TTC549 (cell line): ENCODE data around the gene ARID3A.

Experiments used
- FAIRE-seq: peaks from 2 replicates; lab custom pipeline; 2012; peaks lifted over from hg19 to GRCh38; lab: Jason Lieb, UNC

Gene ARID3A

GRCh38 chr19:991174-991931 is 65.5 kb downstream of the ARID3A start:
- no peak for FAIRE-seq

DNA sequence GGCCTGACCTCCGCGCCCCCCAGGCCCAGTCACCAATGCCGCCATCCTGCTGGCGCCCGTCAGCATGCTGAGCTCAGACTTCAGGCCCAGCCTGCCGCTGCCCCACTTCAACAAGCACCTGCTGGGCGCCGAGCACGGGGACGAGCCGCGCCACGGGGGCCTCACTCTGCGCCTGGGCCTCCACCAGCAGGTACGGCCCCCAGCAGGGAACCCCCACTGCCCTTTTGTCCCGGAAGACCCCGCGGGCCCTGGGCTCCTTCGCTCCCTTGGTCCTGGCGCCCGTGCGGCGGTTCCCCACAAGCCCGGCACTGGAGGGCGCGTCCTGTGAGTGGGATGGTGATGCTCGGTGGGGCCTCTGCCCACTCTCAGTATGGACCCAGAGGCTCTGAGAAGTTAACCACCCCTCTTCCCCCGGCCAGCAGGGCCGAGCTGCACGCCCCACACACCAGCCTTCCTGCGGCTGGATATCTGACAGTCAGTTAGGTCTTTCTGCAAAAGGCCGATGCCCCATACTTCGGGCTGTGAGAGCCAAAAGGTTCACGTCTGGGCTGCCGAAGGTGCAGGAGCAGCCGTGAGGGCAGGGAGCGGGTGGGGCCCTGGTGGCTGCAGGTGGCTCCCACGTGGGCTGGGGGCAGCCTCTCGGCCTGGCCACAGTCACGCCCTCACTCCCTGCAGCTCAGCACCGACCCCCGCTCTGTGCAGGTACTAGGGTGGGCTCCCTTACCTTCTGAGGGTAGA is 66.3 kb downstream of the ARID3A start:
- FAIRE-seq, result no peak

DNA sequence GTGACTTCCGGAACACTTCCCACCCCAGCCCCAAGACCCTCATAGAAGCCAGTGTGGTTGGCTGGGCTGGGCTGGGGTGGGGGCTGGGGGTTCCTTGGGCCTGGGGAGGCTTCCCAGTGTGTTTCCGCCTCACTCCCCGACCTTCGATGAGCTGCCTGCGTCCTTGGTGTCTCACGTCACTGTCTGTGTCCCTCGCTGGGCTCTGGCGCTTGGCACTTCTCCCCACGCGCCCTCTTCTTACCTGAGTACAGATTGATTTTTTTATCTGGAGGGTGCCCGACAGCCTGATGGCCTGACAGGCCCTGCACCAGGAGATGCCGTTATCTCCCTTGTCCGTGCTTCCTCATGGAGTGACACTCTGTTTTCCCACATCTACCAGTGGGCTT is 66.8 kb downstream of the ARID3A start:
- FAIRE-seq, result no peak

DNA sequence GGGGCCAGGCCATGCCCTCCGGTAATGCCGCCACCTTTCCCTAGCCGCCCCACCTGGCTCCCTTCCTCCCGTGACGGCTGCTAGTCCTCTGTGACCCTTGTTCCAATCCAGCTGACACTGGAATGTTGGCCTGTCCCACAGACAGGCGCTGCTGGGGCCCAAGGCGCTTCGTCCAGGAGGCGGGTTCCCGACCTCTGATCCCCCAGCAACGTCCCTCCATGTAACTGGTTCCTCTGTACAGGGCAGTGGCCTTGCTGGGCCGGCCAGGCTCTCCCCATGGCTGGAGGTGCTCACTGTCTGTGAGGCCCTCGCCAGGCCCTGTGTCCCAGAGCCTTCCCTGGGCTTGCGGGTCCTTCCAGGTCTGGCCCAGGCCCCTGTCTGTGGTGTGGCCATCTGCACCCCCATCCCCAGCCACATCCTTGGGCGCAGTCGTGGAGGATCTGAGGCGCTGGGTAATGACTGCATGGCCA is 67.6 kb downstream of the ARID3A start:
- no peak for FAIRE-seq

DNA sequence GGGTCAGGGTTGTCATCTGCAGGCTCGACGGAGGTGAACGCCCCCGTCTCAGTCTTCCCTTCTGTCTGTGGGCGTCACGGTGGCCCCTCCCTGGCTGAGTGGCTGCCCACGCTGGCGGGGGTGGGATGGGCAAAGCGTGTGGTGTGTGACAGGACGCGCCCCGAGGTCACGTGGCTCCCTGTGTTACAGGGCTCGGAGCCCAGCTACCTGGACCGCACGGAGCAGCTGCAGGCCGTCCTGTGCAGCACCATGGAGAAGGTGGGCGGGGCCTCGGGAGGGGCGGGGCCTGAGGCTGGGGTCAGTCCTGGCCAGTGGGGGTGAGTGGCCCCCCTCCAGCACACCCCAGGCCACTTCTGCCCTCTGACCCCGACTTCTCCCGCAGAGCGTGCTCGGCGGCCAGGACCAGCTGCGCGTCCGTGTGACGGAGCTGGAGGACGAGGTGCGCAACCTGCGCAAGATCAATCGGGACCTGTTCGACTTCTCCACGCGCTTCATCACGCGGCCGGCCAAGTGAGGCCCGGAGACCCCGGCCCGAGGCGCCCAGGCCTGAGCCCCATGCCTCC is 68.1 kb downstream of the ARID3A start:
- FAIRE-seq, result no peak

DNA sequence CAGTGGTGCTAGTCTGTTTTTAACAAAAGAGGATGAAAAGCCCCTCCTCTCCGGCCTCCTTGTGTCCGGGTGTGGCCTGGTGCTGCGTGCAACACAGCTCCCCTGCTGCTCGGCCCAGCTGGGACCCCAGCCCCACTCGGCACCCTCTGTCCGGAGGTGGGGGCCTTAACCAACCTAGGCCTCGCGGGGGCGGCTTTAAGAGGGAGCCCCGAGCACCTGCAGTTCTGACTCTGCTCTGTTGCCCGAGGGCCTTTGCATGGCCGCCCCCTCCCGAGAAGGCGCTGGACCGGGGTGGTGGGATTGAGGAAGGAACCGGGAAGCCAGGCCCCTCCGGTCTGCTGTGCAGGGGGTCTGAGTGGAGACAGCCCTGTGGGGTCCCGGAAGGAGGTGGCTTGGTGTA is 68.7 kb downstream of the ARID3A start:
- no peak for FAIRE-seq

- no peak for FAIRE-seq
These were observed 69.4 kb downstream of the ARID3A start for GRCh38 chr19:995051-995827.

DNA sequence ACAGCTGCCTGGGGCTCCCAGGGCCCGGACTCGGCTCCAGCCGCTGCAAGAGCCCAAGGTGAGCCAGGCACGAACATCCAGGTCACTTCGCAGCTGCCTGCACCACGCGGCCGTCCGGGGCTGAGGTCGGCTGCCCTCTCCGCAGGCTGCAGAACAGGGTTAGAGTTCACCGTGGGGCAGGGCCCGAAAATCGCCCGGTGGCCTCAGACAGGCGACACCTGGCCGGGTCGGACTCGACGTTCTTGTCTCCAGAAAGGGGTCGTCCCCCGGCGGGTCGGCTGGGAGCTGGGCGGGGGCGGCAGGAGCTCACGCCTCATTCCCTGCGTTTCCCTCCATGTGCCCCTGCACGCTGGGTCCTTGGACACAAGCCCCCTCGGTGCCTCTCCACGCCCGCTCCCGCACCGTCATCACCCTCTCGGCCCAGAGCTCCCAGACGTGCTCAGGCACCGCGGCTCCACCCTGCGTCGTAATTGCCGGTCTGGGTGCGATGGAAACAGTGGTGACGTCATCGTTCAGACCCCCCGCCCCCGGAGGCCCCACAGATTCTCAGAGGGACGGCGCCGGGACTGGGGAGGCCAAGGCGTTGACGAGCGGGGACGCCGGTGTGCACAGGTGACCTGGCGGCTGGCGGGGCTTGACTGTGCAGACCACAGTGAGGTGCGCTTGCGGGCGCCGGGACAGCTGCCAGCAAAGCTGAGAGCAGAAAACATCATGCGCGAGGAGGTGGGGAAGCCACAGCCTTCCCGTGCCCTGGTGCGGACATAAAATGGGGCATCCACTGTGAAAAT is 70.4 kb downstream of the ARID3A start:
- FAIRE-seq, result no peak

GRCh38 chr19:998064-998463 is 72.2 kb downstream of the ARID3A start:
- no peak for FAIRE-seq

GRCh38 chr19:999379-999719 is 73.5 kb downstream of the ARID3A start:
- FAIRE-seq, result no peak

DNA sequence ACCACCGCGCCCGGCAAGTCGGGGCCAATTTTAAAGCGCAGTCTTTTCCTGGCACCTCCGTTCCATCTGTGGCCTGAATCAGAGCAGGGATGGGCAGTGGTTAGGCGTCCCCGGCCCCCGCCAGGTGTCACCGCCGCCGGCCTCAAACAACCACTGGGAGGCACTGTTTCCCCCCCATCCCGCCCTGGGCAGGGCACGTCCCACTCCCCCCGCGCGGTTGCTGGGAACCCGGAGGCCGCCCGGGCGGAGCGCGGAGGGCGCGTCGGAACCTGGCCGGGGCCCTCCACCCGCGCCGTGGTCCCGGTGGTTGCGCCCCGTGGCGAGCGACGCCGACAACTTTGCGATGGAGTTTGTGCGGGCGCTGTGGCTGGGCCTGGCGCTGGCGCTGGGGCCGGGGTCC is 74.3 kb downstream of the ARID3A start, which contains the start of gene GRIN3B:
TSS of gene GRIN3B (plus strand) at position 325 of the 400 bp plus-strand sequence. CDS start at position 344, 19 bp downstream.
- no peak for FAIRE-seq

DNA sequence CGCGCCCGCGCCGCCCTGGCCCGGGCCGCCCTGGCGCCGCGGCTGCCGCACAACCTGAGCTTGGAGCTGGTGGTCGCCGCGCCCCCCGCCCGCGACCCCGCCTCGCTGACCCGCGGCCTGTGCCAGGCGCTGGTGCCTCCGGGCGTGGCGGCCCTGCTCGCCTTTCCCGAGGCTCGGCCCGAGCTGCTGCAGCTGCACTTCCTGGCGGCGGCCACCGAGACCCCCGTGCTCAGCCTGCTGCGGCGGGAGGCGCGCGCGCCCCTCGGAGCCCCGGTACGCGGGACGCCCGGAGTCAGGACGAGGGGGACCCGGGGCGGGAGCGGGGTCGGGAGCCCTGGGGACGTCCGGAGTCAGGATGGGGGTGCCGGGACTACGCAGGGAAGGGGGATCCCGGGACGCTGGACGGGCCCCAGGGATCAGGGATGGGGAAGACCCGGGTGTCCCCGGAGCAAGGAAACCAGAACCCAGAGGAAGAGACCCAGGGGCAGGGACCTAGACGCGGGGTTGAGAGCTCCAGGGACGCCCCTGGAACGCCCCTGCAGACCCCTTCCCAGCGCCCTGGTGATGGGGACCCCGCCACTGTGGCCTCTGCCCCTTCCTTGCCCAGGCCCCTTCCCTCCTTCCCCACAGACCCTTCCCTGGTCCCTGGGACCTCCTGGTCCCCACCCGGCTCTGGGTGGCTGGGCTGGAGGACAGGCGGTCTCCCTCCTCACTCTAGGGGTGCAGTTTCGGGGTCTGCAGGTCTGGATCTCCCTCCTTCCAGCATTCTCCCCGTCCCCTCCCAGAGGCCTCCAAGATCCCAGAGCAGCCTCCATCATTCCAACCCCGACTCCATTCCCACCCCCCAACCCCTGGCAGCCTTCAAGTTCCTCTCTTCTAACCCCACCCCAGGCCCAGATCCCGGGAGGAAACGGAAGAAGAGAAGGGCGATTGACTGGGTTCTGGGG is 75.0 kb downstream of the ARID3A start:
- no peak for FAIRE-seq

- no peak for FAIRE-seq
These were observed 75.8 kb downstream of the ARID3A start for GRCh38 chr19:1001538-1002166.

- FAIRE-seq, result no peak
These were observed 76.8 kb downstream of the ARID3A start for GRCh38 chr19:1002600-1002999.

DNA sequence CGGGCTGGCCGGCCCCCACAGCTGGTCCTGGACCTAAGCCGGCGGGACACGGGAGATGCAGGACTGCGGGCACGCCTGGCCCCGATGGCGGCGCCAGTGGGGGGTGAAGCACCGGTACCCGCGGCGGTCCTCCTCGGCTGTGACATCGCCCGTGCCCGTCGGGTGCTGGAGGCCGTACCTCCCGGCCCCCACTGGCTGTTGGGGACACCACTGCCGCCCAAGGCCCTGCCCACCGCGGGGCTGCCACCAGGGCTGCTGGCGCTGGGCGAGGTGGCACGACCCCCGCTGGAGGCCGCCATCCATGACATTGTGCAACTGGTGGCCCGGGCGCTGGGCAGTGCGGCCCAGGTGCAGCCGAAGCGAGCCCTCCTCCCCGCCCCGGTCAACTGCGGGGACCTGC is 77.4 kb downstream of the ARID3A start:
- FAIRE-seq, result no peak

GRCh38 chr19:1004204-1004802 is 78.5 kb downstream of the ARID3A start:
- no peak for FAIRE-seq

DNA sequence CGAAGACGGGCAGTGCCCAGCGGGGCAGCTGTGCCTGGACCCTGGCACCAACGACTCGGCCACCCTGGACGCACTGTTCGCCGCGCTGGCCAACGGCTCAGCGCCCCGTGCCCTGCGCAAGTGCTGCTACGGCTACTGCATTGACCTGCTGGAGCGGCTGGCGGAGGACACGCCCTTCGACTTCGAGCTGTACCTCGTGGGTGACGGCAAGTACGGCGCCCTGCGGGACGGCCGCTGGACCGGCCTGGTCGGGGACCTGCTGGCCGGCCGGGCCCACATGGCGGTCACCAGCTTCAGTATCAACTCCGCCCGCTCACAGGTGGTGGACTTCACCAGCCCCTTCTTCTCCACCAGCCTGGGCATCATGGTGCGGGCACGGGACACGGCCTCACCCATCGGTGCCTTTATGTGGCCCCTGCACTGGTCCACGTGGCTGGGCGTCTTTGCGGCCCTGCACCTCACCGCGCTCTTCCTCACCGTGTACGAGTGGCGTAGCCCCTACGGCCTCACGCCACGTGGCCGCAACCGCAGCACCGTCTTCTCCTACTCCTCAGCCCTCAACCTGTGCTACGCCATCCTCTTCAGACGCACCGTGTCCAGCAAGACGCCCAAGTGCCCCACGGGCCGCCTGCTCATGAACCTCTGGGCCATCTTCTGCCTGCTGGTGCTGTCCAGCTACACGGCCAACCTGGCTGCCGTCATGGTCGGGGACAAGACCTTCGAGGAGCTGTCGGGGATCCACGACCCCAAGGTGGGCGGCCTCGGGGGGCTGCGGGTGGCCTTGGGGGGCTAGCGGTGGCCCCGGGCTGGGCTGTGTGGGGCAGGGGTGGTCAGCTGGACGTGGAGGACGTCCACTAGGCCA is 79.2 kb downstream of the ARID3A start:
- FAIRE-seq, result no peak

- no peak for FAIRE-seq
These were observed 81.0 kb downstream of the ARID3A start for GRCh38 chr19:1006711-1007398.
